Nephron progenitor cell (in vitro differentiated cells): ENCODE results near the gene LLGL1.

Source experiments
- DNase-seq: peaks from one replicate; pipeline ENCODE4 v3.0.0; 2021
- H3K27ac Mint-ChIP-seq: 2 replicates; pipeline ENCODE4 v1.8.0; 2021; ENCODE audit warnings: mild to moderate bottlenecking, moderate library complexity, mixed read lengths
- H3K27me3 Mint-ChIP-seq: 2 replicates; pipeline ENCODE4 v1.8.0; 2021; ENCODE audit warnings: mild to moderate bottlenecking, low read depth, mixed read lengths; ENCODE audit not compliant: poor library complexity
- H3K36me3 Mint-ChIP-seq: 2 replicates; pipeline ENCODE4 v1.8.0; 2021; ENCODE audit warnings: low read depth, mixed read lengths
- H3K4me1 Mint-ChIP-seq: 2 replicates; pipeline ENCODE4 v1.8.0; 2021; ENCODE audit warnings: mixed read lengths
- H3K4me3 Mint-ChIP-seq: 2 replicates; pipeline ENCODE4 v1.8.0; 2021; ENCODE audit warnings: mild to moderate bottlenecking, moderate library complexity, mixed read lengths
- H3K9me3 Mint-ChIP-seq: 2 replicates; pipeline ENCODE4 v1.8.0; 2021; ENCODE audit warnings: mild to moderate bottlenecking, moderate library complexity, mixed read lengths
- TF ChIP-seq, protein P1 (sequence below): fragments of 200-600 bp; sonication (generic); IDR thresholded peaks from 2 replicates; pipeline ENCODE4 v1.5.0; 2021; ENCODE audit warnings: antibody characterized with exemption

LLGL1 gene

DNA sequence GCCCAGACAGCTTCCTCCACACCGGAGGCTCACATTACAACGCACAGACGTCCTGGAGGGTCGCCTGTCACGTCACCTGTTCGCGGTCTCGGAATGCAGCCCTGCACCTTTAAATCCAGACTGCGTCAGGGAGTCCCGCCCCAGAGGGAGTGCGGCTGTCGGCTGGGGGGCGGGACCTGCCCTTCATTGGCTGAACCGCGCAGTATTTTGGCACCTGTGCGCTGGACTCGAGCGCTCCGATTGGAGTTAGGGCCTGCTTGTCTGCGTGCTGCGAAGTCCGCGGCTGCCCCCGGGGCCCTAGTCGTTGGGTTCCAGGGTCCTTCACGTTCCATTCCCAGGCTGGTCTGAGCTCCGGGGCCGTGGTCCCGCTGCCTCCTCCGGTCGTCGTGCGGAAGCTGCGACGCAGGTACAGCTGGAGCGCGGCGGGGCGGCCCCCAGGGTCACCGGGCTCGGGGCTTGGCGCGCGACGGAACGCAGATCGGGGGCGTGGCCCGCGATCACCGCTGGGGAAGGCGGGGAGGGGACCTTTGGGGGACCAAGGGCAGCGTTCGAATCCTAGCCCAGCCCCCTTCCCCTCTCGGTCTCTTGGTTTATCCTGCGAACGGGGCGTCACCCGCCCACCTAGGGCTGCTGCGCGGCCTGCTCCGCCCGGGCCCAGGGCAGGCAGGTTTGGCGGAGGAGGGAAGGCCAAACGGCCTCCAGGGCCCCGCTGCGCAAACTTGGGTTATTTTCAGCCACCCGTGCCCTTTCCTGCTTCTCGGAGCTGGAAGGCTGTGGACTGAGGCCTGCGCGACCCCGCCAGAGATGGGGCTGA, 35.1 kb downstream of the LLGL1 start, which contains the start of gene MIEF2:
Gene MIEF2, plus strand, starts transcription at position 331 of the 814 bp plus-strand sequence. CDS start 2,059 bp downstream, outside the sequence.
- peaks cover 42% of the 10 kb centered on the region for H3K4me1 Mint-ChIP-seq
- TF ChIP-seq, protein P1, sequence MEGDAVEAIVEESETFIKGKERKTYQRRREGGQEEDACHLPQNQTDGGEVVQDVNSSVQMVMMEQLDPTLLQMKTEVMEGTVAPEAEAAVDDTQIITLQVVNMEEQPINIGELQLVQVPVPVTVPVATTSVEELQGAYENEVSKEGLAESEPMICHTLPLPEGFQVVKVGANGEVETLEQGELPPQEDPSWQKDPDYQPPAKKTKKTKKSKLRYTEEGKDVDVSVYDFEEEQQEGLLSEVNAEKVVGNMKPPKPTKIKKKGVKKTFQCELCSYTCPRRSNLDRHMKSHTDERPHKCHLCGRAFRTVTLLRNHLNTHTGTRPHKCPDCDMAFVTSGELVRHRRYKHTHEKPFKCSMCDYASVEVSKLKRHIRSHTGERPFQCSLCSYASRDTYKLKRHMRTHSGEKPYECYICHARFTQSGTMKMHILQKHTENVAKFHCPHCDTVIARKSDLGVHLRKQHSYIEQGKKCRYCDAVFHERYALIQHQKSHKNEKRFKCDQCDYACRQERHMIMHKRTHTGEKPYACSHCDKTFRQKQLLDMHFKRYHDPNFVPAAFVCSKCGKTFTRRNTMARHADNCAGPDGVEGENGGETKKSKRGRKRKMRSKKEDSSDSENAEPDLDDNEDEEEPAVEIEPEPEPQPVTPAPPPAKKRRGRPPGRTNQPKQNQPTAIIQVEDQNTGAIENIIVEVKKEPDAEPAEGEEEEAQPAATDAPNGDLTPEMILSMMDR: no peak
- peak within 1 kb of the TSS; percentile 51 for H3K27ac Mint-ChIP-seq

DNA sequence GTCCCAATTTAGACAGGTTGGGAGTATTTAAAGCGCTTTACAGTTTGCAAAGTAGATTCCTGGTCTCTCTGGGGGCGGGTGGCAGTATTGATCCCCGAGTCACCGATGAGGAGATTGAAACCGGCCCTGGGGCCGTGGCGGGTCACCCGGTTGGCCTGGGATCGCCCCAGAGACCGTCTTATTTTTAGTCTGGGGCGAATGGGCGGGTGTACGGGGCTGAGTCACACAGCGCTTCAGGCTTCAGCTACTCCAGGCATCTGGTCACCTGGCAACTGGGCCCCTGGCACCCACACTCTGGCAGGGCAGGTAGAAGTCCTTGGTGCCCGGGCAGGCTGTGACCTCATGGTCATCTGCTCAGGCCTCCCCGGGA, 35.7 kb downstream of the LLGL1 start:
- TF ChIP-seq, protein P1: no peak
- Mint-ChIP-seq H3K4me3 (peak overlapping the region; percentile 84), H3K4me1 (peaks cover 40% of the 10 kb centered on the region), H3K27ac (peak overlapping the region; percentile 51), H3K9me3 (no peaks in the 10 kb centered on the region), H3K27me3 (no peaks in the 10 kb centered on the region), H3K36me3 (peaks cover 6% of the 10 kb centered on the region)
- DNase-seq: no peak

More for the DNA sequence above, 35.1 kb downstream of the LLGL1 start, which contains the start of gene MIEF2:
- no peaks in the 10 kb centered on the region for H3K9me3 Mint-ChIP-seq
- DNase-seq: peak; percentile 91
- no peaks in the 10 kb centered on the region for H3K27me3 Mint-ChIP-seq
- H3K36me3 Mint-ChIP-seq: peaks cover 6% of the 10 kb centered on the region
- H3K4me3 Mint-ChIP-seq: peak within 1 kb of the TSS; percentile 84

DNA sequence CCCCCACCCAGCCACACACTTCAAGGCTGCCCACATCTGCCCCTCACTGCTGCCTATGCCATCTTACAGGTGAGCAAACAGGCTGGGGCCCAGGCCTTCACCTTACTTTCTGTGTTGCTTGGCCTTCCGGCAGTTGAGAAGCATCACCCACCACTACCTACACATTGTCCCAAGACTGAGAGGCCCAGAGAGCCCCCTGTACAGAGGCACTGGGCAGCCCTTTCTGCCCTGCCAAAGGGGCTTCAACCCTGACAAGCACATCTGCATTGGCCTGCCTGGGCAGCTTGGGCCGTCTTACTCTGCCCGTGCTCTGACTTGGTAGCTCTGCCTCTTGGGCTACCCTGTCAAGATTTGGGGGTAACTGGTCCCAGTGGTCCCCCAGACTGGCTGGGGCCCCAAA, 36.2 kb downstream of the LLGL1 start:
- H3K27me3 Mint-ChIP-seq: no peaks in the 10 kb centered on the region
- no peak for DNase-seq
- TF ChIP-seq, protein P1: no peak
- H3K9me3 Mint-ChIP-seq: no peaks in the 10 kb centered on the region
- H3K36me3 Mint-ChIP-seq: peaks cover 6% of the 10 kb centered on the region
- peaks cover 37% of the 10 kb centered on the region for H3K4me1 Mint-ChIP-seq
- H3K27ac Mint-ChIP-seq: no peak overlapping the region
- peak overlapping the region; percentile 84 for H3K4me3 Mint-ChIP-seq

DNA sequence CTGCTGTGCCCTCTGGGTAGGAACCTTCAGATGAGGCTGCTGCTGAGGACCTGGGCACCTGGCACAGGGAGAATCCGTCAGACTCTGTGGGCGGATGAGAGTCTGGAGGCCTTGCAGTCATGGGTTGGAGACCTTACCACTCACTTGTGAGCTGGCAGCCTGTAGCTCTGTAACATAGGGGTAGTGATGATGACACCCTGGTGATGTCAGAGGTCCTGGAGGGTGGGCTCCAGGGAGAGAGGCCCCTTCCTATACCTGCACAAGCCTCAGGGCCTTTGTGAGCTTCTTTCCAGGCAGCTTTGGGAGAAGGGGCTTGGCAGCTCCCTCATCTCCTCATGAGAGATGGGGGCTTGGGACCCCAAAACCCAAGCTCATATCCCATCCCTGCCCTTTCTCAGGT, 36.7 kb downstream of the LLGL1 start:
- peak overlapping the region; percentile 84 for H3K4me3 Mint-ChIP-seq
- peaks cover 37% of the 10 kb centered on the region for H3K4me1 Mint-ChIP-seq
- no peaks in the 10 kb centered on the region for H3K9me3 Mint-ChIP-seq
- TF ChIP-seq, protein P1: no peak
- DNase-seq: no peak
- H3K36me3 Mint-ChIP-seq: peaks cover 6% of the 10 kb centered on the region
- no peaks in the 10 kb centered on the region for H3K27me3 Mint-ChIP-seq
- no peak overlapping the region for H3K27ac Mint-ChIP-seq

DNA sequence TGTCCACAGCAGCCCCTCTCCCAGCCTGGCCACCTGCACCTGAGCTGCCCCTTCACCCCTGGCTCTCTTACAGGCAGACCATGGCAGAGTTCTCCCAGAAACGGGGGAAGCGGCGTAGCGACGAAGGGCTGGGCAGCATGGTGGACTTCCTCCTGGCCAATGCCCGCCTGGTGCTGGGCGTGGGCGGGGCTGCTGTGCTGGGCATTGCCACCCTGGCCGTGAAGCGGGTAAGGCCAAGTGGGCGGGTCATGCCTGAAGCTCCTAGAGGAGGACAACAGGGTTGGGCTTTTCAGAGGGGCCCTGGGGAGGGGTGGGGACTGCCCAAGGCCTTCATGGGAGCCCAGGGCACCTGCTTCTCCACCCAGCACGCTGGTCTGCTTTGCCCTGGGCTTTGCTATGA, 37.2 kb downstream of the LLGL1 start:
- peak overlapping the region; percentile 44 for H3K4me3 Mint-ChIP-seq
- no peak for DNase-seq
- TF ChIP-seq, protein P1: no peak
- H3K4me1 Mint-ChIP-seq: peaks cover 37% of the 10 kb centered on the region
- H3K36me3 Mint-ChIP-seq: peaks cover 6% of the 10 kb centered on the region
- H3K27me3 Mint-ChIP-seq: no peaks in the 10 kb centered on the region
- no peak overlapping the region for H3K27ac Mint-ChIP-seq
- no peaks in the 10 kb centered on the region for H3K9me3 Mint-ChIP-seq
